Endodermal cell (in vitro differentiated cells): ENCODE data around the gene SLC10A6. TPM values are rescaled to one million over a fixed set of nuclear protein-coding genes. Genes with fewer than 3 reads are reported as not detected.

Experiments
- DNase-seq: peaks from one replicate; pipeline ENCODE4 v3.0.0-alpha.2; 2017
- H3K27ac ChIP-seq: 2 replicates; pipeline ENCODE4 v1.5.1; 2013; ENCODE audit warnings: mild to moderate bottlenecking, low read depth, low read length, moderate library complexity
- H3K27me3 ChIP-seq: 2 replicates; pipeline ENCODE4 v1.6.1; 2013; ENCODE audit warnings: mild to moderate bottlenecking, low read length, moderate library complexity; ENCODE audit not compliant: insufficient read depth, control insufficient read depth, poor library complexity, severe bottlenecking
- H3K36me3 ChIP-seq: 2 replicates; pipeline ENCODE4 v1.7.0; 2013; ENCODE audit warnings: mild to moderate bottlenecking, low read length, moderate library complexity; ENCODE audit not compliant: control insufficient read depth, insufficient read depth
- H3K4me1 ChIP-seq: one replicate; pipeline ENCODE4 v1.7.0; 2013; ENCODE audit warnings: low read length; ENCODE audit not compliant: control insufficient read depth, insufficient read depth
- H3K4me3 ChIP-seq: 2 replicates; pipeline ENCODE4 v1.5.1; 2013; ENCODE audit warnings: mild to moderate bottlenecking, low read length, moderate library complexity
- H3K9ac ChIP-seq: 2 replicates; pipeline ENCODE4 v1.6.1; 2013; ENCODE audit warnings: mild to moderate bottlenecking, low read length, moderate library complexity; ENCODE audit not compliant: poor library complexity, severe bottlenecking; ENCODE audit errors: extremely low read depth
- H3K9me3 ChIP-seq: 2 replicates; pipeline ENCODE4 v1.6.1; 2013; ENCODE audit warnings: mild to moderate bottlenecking, low read length, moderate library complexity; ENCODE audit not compliant: control insufficient read depth
- H3K27ac Mint-ChIP-seq: 2 replicates; pipeline ENCODE4 v1.8.0; 2020; ENCODE audit warnings: mixed read lengths
- H3K27me3 Mint-ChIP-seq: 2 replicates; pipeline ENCODE4 v1.8.0; 2021; ENCODE audit warnings: mild to moderate bottlenecking, mixed read lengths; ENCODE audit not compliant: insufficient read depth
- H3K36me3 Mint-ChIP-seq: 2 replicates; pipeline ENCODE4 v1.8.0; 2020; ENCODE audit warnings: low read depth, mixed read lengths
- H3K4me1 Mint-ChIP-seq: 2 replicates; pipeline ENCODE4 v1.8.0; 2020; ENCODE audit warnings: mixed read lengths
- H3K4me3 Mint-ChIP-seq: 2 replicates; pipeline ENCODE4 v1.8.0; 2020; ENCODE audit warnings: mild to moderate bottlenecking, moderate library complexity, mixed read lengths
- H3K9me3 Mint-ChIP-seq: 2 replicates; pipeline ENCODE4 v1.8.0; 2020; ENCODE audit warnings: mild to moderate bottlenecking, mixed read lengths
- WGBS, 2 experiments: methylation state at CpG; one replicate each; pipeline versions ENCODE4 v1.1.5 to v1.1.7; 2013; ENCODE audit warnings: missing lambda C conversion rate in 2 of 2, mixed read lengths in 1 of 2; ENCODE audit not compliant: insufficient coverage in 1 of 2, insufficient read length in 1 of 2; 5-methylcytosine and 5-hydroxymethylcytosine counted together
- total RNA-seq, 2 donors: library from RNA; stranded (reverse); fragmentation: NEBNext Ultra II Directional in 1 of 2; extraction: Animal tissue kit (Norgen Biotek cat#: 25700) in 1 of 2; gene quantifications; 2 replicates in 1 of 2; 3 replicates in 1 of 2; pipeline ENCODE4 v1.2.1, GENCODE V29; 2021
- TF ChIP-seq, protein P1 (sequence below): fragments of 200-600 bp; sonication (generic); conservative IDR thresholded peaks from 2 replicates; pipeline ENCODE4 v1.5.0; 2021; ENCODE audit warnings: antibody characterized with exemption, mild to moderate bottlenecking

Gene SLC10A6
- total RNA-seq, 2 donors from 2014 or later: not detected

DNA sequence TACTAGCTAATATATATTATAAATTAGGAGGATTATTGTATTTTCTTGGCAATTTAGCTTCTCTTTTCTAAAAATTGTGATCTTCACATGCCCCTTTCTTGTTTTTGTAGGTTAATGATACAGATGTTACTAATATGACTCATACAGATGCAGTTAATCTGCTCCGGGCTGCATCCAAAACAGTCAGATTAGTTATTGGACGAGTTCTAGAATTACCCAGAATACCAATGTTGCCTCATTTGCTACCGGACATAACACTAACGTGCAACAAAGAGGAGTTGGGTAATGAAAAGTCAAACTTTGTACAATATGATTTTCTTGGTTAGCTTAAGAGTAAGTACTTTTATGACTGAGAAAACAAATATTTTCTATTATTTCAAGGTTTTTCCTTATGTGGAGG lies 74.1 kb downstream of the SLC10A6 start:
- 96 to 100% methylated on average over 2 to 4 of the region's 4 CpGs for WGBS, 2 experiments
- Histone ChIP-seq H3K36me3 (peaks cover 87% of the 10 kb centered on the region), H3K27me3 (no peaks in the 10 kb centered on the region), H3K9me3 (peaks cover 7% of the 10 kb centered on the region), H3K4me1 (no peaks in the 10 kb centered on the region), H3K4me3 (no peak overlapping the region), H3K9ac (no peak overlapping the region), H3K27ac (no peak overlapping the region)
- Mint-ChIP-seq H3K4me1 (no peaks in the 10 kb centered on the region), H3K27ac (no peak overlapping the region), H3K27me3 (no peaks in the 10 kb centered on the region), H3K9me3 (no peaks in the 10 kb centered on the region), H3K4me3 (no peak overlapping the region), H3K36me3 (peaks cover 69% of the 10 kb centered on the region)
- TF ChIP-seq, protein P1, sequence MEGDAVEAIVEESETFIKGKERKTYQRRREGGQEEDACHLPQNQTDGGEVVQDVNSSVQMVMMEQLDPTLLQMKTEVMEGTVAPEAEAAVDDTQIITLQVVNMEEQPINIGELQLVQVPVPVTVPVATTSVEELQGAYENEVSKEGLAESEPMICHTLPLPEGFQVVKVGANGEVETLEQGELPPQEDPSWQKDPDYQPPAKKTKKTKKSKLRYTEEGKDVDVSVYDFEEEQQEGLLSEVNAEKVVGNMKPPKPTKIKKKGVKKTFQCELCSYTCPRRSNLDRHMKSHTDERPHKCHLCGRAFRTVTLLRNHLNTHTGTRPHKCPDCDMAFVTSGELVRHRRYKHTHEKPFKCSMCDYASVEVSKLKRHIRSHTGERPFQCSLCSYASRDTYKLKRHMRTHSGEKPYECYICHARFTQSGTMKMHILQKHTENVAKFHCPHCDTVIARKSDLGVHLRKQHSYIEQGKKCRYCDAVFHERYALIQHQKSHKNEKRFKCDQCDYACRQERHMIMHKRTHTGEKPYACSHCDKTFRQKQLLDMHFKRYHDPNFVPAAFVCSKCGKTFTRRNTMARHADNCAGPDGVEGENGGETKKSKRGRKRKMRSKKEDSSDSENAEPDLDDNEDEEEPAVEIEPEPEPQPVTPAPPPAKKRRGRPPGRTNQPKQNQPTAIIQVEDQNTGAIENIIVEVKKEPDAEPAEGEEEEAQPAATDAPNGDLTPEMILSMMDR: no peak
- DNase-seq: no peak

Other genes with a start within 250 kb of the SLC10A6 start
- gene C4orf36, start 43.0 kb upstream of the SLC10A6 start, total RNA-seq: 1 to 10 TPM; 2.2 to 3.7 TPM
- gene AFF1, start 85.6 kb upstream of the SLC10A6 start, total RNA-seq: 100 to 1,000 TPM; 134 to 171 TPM